ENCODE measurements around the gene RNLS. TPM values are rescaled to one million over a fixed set of nuclear protein-coding genes. Genes with fewer than 3 reads are reported as not detected.

Gene RNLS
- total RNA-seq, 1 experiment from 2014 or later, result 8.1 TPM

DNA sequence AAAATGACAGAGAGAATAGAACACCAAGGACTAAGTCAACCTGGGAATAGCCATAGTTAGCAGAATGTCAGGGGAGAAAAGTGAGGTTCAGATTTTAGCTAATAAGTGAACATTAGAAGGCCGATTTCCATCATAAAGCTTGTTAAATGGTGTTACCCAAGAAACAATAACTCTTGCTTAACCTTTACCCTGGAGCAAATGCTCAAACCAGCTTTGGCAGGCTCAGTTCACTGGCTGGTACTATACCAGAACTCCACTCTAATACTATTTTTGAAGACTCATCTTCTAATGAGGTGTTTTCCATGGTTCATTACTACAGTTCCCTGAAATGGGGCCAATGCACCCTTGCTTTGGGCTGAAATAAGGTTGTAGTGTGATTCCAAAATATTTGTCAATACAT lies 61.3 kb downstream of the RNLS start:
- Histone ChIP-seq H3K27ac (ENCODE audit: low read depth, low read length, poor library complexity, severe bottlenecking) (no peak overlapping the region), H3K9me3 (ENCODE audit: low read depth, low read length, poor library complexity, severe bottlenecking) (no peaks in the 10 kb centered on the region), H3K27me3 (replicated peaks; ENCODE audit: insufficient read depth, low read depth, low read length, poor library complexity) (no peaks in the 10 kb centered on the region), H3K36me3 (ENCODE audit: insufficient read depth, low read length, poor library complexity, severe bottlenecking) (no peaks in the 10 kb centered on the region), H3K4me1 (ENCODE audit: insufficient read depth, low read length, poor library complexity, severe bottlenecking) (no peaks in the 10 kb centered on the region), H3K4me3 (ENCODE audit: low read depth, low read length, poor library complexity, severe bottlenecking) (no peak overlapping the region)
- CTCF ChIA-PET, result no interaction called here
- no peak for DNase-seq (ENCODE audit: low spot score)
- intact Hi-C loops (cut with micrococcal nuclease; ENCODE audit: unreplicated experiment), result no loop called here
- no TSS peak for BruUV-seq (replicated peaks)
- POLR2A ChIA-PET (ENCODE audit: low non-redundant PET), result no interaction called here
- no peak for TF ChIP-seq EZH2 (IDR thresholded peaks at IDR 0.05; ENCODE audit: borderline replicate concordance, low read depth, low read length, poor library complexity, severe bottlenecking)
- TF ChIP-seq, protein P1, sequence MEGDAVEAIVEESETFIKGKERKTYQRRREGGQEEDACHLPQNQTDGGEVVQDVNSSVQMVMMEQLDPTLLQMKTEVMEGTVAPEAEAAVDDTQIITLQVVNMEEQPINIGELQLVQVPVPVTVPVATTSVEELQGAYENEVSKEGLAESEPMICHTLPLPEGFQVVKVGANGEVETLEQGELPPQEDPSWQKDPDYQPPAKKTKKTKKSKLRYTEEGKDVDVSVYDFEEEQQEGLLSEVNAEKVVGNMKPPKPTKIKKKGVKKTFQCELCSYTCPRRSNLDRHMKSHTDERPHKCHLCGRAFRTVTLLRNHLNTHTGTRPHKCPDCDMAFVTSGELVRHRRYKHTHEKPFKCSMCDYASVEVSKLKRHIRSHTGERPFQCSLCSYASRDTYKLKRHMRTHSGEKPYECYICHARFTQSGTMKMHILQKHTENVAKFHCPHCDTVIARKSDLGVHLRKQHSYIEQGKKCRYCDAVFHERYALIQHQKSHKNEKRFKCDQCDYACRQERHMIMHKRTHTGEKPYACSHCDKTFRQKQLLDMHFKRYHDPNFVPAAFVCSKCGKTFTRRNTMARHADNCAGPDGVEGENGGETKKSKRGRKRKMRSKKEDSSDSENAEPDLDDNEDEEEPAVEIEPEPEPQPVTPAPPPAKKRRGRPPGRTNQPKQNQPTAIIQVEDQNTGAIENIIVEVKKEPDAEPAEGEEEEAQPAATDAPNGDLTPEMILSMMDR (conservative IDR thresholded peaks at IDR 0.05; ENCODE audit: low read depth, low read length), result no peak

DNA sequence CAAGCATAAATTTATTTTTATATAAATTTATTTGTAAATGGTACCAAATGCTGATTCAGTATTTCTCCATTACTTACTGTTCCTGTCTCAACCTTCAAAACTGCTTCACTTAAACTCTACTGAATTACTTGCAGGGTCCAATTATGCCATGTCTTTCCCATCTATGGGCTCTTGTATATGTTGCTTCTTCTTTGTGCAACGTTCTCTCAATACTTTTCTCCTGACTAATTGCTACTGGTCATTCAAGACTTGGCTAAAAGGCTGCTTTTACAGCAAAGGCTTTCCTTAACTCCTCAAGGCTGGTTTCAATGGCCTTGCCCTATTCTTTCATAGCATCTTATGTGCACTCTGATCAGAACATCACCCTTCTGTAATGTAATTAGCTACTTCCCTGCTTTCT lies 67.9 kb downstream of the RNLS start:
- no peaks in the 10 kb centered on the region for H3K36me3 ChIP-seq (ENCODE audit: insufficient read depth, low read length, poor library complexity, severe bottlenecking)
- ChIA-PET POLR2A (ENCODE audit: low non-redundant PET) (no interaction called here), CTCF (no interaction called here)
- BruUV-seq (replicated peaks), result no TSS peak
- no peaks in the 10 kb centered on the region for H3K9me3 ChIP-seq (ENCODE audit: low read depth, low read length, poor library complexity, severe bottlenecking)
- intact Hi-C loops (cut with micrococcal nuclease; ENCODE audit: unreplicated experiment), result no loop called here
- H3K4me3 ChIP-seq (ENCODE audit: low read depth, low read length, poor library complexity, severe bottlenecking), result no peak overlapping the region
- no peak for DNase-seq (ENCODE audit: low spot score)
- H3K27me3 ChIP-seq (replicated peaks; ENCODE audit: insufficient read depth, low read depth, low read length, poor library complexity), result no peaks in the 10 kb centered on the region
- no peak overlapping the region for H3K27ac ChIP-seq (ENCODE audit: low read depth, low read length, poor library complexity, severe bottlenecking)
- TF ChIP-seq EZH2 (IDR thresholded peaks at IDR 0.05; ENCODE audit: borderline replicate concordance, low read depth, low read length, poor library complexity, severe bottlenecking), result no peak
- TF ChIP-seq, protein P1 (conservative IDR thresholded peaks at IDR 0.05; ENCODE audit: low read depth, low read length), result no peak
- no peaks in the 10 kb centered on the region for H3K4me1 ChIP-seq (ENCODE audit: insufficient read depth, low read length, poor library complexity, severe bottlenecking)

DNA sequence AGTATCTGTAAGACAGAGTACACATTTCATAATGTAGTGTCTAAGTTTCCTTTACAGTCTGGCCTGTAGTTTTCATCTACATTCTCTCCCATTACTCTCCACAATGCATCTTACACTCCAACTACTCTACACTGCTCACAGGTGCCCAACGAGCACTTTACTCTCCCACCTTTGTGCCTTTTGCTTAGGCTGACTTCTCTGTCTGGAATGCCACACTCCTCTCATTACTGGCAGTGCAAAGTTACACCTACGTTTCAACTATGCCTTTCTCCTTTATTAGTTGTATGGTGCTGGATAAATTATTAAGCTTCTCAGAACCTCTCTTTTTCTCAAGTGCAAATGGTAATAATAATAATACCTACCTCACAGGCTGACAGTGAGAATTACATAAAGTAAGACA lies 70.5 kb downstream of the RNLS start:
- TF ChIP-seq, protein P1 (conservative IDR thresholded peaks at IDR 0.05; ENCODE audit: low read depth, low read length), result no peak
- no peak for TF ChIP-seq EZH2 (IDR thresholded peaks at IDR 0.05; ENCODE audit: borderline replicate concordance, low read depth, low read length, poor library complexity, severe bottlenecking)
- H3K36me3 ChIP-seq (ENCODE audit: insufficient read depth, low read length, poor library complexity, severe bottlenecking), result no peaks in the 10 kb centered on the region
- ChIA-PET CTCF (no interaction called here), POLR2A (ENCODE audit: low non-redundant PET) (no interaction called here)
- no peak for DNase-seq (ENCODE audit: low spot score)
- no peak overlapping the region for H3K4me3 ChIP-seq (ENCODE audit: low read depth, low read length, poor library complexity, severe bottlenecking)
- H3K27me3 ChIP-seq (replicated peaks; ENCODE audit: insufficient read depth, low read depth, low read length, poor library complexity), result no peaks in the 10 kb centered on the region
- no peak overlapping the region for H3K27ac ChIP-seq (ENCODE audit: low read depth, low read length, poor library complexity, severe bottlenecking)
- H3K4me1 ChIP-seq (ENCODE audit: insufficient read depth, low read length, poor library complexity, severe bottlenecking), result no peaks in the 10 kb centered on the region
- intact Hi-C loops (cut with micrococcal nuclease; ENCODE audit: unreplicated experiment), result no loop called here
- no peaks in the 10 kb centered on the region for H3K9me3 ChIP-seq (ENCODE audit: low read depth, low read length, poor library complexity, severe bottlenecking)
- no TSS peak for BruUV-seq (replicated peaks)

Measured in A673 (cell line).